Measurements from ENCODE around the gene KCNJ5. TPM values are rescaled to one million over a fixed set of nuclear protein-coding genes. Genes with fewer than 3 reads are reported as not detected.

Gene KCNJ5
- total RNA-seq, 4 donors from 2014 or later, result 0.47 to 1.9 TPM; not detected in 2

- H3K27ac ChIP-seq, result peak overlapping the region in 1 of 4 donors; percentile 7
Observed at GRCh38 chr11:128904303-128904655, 13.1 kb downstream of the KCNJ5 start.

DNA sequence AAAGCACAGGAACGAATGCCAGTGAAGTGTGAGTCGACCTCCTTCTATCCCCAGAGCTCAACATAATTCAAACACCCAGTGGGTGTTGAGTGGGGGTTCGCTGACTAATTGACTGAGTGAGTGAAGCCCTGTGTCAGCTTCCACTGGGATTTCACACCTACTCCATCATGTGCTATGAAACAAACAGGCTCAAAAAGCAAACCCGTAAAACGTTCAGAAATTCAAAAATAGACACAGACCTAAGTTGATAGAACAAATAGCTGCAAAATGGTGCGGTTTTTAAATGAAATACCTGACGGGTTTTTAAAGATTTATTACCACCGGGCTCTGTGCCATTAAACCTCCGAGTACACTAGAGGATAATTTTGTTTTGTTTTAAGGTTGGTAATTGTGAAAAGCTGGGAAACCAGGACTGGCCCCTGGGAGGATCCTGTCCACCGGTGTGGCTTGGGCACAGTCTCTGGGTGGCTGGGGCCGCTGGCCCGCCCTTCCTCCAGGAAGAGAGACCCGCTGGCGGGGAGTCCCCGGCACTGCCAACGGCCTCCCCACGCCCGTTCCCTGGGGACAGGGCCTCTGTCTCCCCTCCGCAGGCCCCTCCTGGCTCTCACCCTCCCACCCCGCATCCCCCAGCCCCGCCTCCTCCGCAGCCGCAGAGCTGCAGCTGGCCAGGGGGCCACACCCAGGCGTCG is 13.6 kb downstream of the KCNJ5 start:
- H3K36me3 ChIP-seq, result no peaks in the 10 kb centered on the region
- TF ChIP-seq CTCF (IDR thresholded peaks at IDR 0.05), result no peak
- TF ChIP-seq POLR2A (IDR thresholded peaks at IDR 0.05), result no peak
- DNase-seq, result no peak
- 9 to 11% methylated on average over 8 to 13 of the region's 25 CpGs for WGBS, 2 donors
- peaks cover 7 to 74% (median 26%) of the 10 kb centered on the region in 3 donors for H3K4me1 ChIP-seq
- H3K4me3 ChIP-seq, result peak overlapping the region; percentile 37 to 71 (median 60)
- peak overlapping the region; percentile 50 to 79 (median 74) for H3K27ac ChIP-seq
- peaks cover 0 to 12% (median 0%) of the 10 kb centered on the region in 4 donors for H3K27me3 ChIP-seq
- no peaks in the 10 kb centered on the region for H3K9me3 ChIP-seq
- intact Hi-C loops (cut with DNase I), result no loop called here

More at GRCh38 chr11:128904303-128904655, 13.1 kb downstream of the KCNJ5 start:
- TF ChIP-seq CTCF (IDR thresholded peaks at IDR 0.05), result no peak
- no peak for TF ChIP-seq POLR2A (IDR thresholded peaks at IDR 0.05)
- peaks cover 0 to 12% (median 0%) of the 10 kb centered on the region in 4 donors for H3K27me3 ChIP-seq
- DNase-seq, result no peak
- H3K4me3 ChIP-seq, result no peak overlapping the region
- H3K36me3 ChIP-seq, result no peaks in the 10 kb centered on the region
- peaks cover 7 to 69% (median 26%) of the 10 kb centered on the region in 3 donors for H3K4me1 ChIP-seq
- WGBS, 2 donors, result 60 to 87% methylated on average over 1 to 13 of the region's 14 CpGs
- intact Hi-C loops (cut with DNase I), result no loop called here
- H3K9me3 ChIP-seq, result no peaks in the 10 kb centered on the region

- intact Hi-C loops (cut with DNase I), result no loop called here
- Histone ChIP-seq H3K4me3 (peak overlapping the region; percentile 37 to 71 (median 60)), H3K27ac (peak overlapping the region; percentile 50 to 79 (median 74)), H3K4me1 (peaks cover 7 to 77% (median 26%) of the 10 kb centered on the region in 3 donors), H3K9me3 (no peaks in the 10 kb centered on the region), H3K27me3 (peaks cover 0 to 12% (median 0%) of the 10 kb centered on the region in 4 donors), H3K36me3 (no peaks in the 10 kb centered on the region)
- TF ChIP-seq POLR2A (IDR thresholded peaks at IDR 0.05), result no peak
- peak in 2 of 6 experiments; percentile 36 to 47 for TF ChIP-seq CTCF (IDR thresholded peaks at IDR 0.05)
- no peak for DNase-seq
- WGBS, 2 donors, result 3 to 30% methylated on average over 2 to 20 of the region's 45 CpGs
Observed at GRCh38 chr11:128905345-128906184, 14.4 kb downstream of the KCNJ5 start.

GRCh38 chr11:128906185-128907050 is 15.3 kb downstream of the KCNJ5 start:
- intact Hi-C loops (cut with DNase I), result no loop called here
- 62 to 64% methylated on average over 7 to 8 of the region's 8 CpGs for WGBS, 2 donors
- TF ChIP-seq CTCF (IDR thresholded peaks at IDR 0.05) (no peak), POLR2A (IDR thresholded peaks at IDR 0.05) (no peak)
- H3K9me3 ChIP-seq, result no peaks in the 10 kb centered on the region
- H3K27me3 ChIP-seq, result peaks cover 0 to 12% (median 0%) of the 10 kb centered on the region in 4 donors
- H3K27ac ChIP-seq, result peak overlapping the region; percentile 50 to 79 (median 74)
- H3K4me1 ChIP-seq, result peaks cover 7 to 69% (median 26%) of the 10 kb centered on the region in 3 donors
- H3K36me3 ChIP-seq, result no peaks in the 10 kb centered on the region
- peak overlapping the region in 3 of 4 donors; percentile 57 to 71 (median 63) for H3K4me3 ChIP-seq
- no peak for DNase-seq
